Upper lobe of right lung (tissue), 1 donor: ENCODE results near the gene CHIT1. TPM values are rescaled to one million over a fixed set of nuclear protein-coding genes. Genes with fewer than 3 reads are reported as not detected.
"Not testable (repeated sequence)": the region's sequence is repeated elsewhere in the genome, so short reads cannot be mapped to it uniquely, and the experiment has no call there.

Source experiments
- ATAC-seq: fragments of 200-7000 bp; cut with Tn5 transposase; one replicate; pipeline ENCODE4 v1.9.1; 2020; ENCODE audit warnings: mild to moderate bottlenecking, moderate library complexity
- DNase-seq: peaks from one replicate; pipeline ENCODE4 v3.0.0-alpha.2; 2020
- H3K27ac ChIP-seq: fragments of 200-600 bp; one replicate; pipeline ENCODE4 v1.8.0; 2022
- H3K27me3 ChIP-seq: fragments of 200-600 bp; one replicate; pipeline ENCODE4 v1.8.0; 2022; ENCODE audit warnings: mild to moderate bottlenecking
- H3K36me3 ChIP-seq: fragments of 200-600 bp; one replicate; pipeline ENCODE4 v1.8.0; 2022
- H3K4me1 ChIP-seq: fragments of 200-600 bp; one replicate; pipeline ENCODE4 v1.8.0; 2022
- H3K4me3 ChIP-seq: fragments of 200-600 bp; one replicate; pipeline ENCODE4 v1.8.0; 2022; ENCODE audit warnings: mild to moderate bottlenecking
- H3K9me3 ChIP-seq: fragments of 200-600 bp; one replicate; pipeline ENCODE4 v1.8.0; 2022
- CTCF ChIP-seq: fragments of 200-600 bp; IDR thresholded peaks from one replicate; pipeline ENCODE4 v1.8.0; 2022; ENCODE audit warnings: antibody characterized with exemption
- intact Hi-C: fragments of 100-400 bp; cut with DNase I; formaldehyde crosslinking; loops from one replicate; pipeline ENCODE4 v1.11.0; 2022
- total RNA-seq: library from RNA; stranded (reverse); fragmentation: NEBNext Ultra II Directional; extraction: Animal tissue kit (Norgen Biotek cat#: 25700); gene quantifications from one replicate; pipeline ENCODE4 v1.2.1, GENCODE V29; 2021
- donor health status: DM: no; HTN: yes; CAD: no; lungs with severe emphysema.

Gene CHIT1
- total RNA-seq, 1 donor from 2014 or later, result 751 TPM

- DNase-seq, result no peak
- no peak for ATAC-seq
- H3K27me3 ChIP-seq, result no peaks in the 10 kb centered on the region
- no peak overlapping the region for H3K27ac ChIP-seq
- no peaks in the 10 kb centered on the region for H3K36me3 ChIP-seq
- no peak for TF ChIP-seq CTCF
- H3K4me3 ChIP-seq, result no peak overlapping the region
- no peaks in the 10 kb centered on the region for H3K9me3 ChIP-seq
- peaks cover under 1% of the 10 kb centered on the region for H3K4me1 ChIP-seq
- intact Hi-C loops, result no loop called here
Observed at GRCh38 chr1:203263496-203263895, 34.0 kb upstream of the CHIT1 start.

- H3K9me3 ChIP-seq, H3K36me3 ChIP-seq, H3K27ac ChIP-seq, ATAC-seq, intact Hi-C loops, H3K4me1 ChIP-seq, H3K27me3 ChIP-seq, DNase-seq, H3K4me3 ChIP-seq: not testable (repeated sequence)
Observed at GRCh38 chr1:203256636-203257035, 27.2 kb upstream of the CHIT1 start.

GRCh38 chr1:203254782-203255181, 25.3 kb upstream of the CHIT1 start:
- H3K27me3 ChIP-seq, ATAC-seq, H3K36me3 ChIP-seq, H3K27ac ChIP-seq, intact Hi-C loops, H3K4me1 ChIP-seq, H3K9me3 ChIP-seq, H3K4me3 ChIP-seq, DNase-seq: not testable (repeated sequence)

GRCh38 chr1:203252678-203253077, 23.2 kb upstream of the CHIT1 start:
- TF ChIP-seq CTCF, result no peak
- no peak overlapping the region for H3K4me3 ChIP-seq
- H3K9me3 ChIP-seq, result no peaks in the 10 kb centered on the region
- peaks cover 7% of the 10 kb centered on the region for H3K27me3 ChIP-seq
- no peaks in the 10 kb centered on the region for H3K4me1 ChIP-seq
- DNase-seq (no peak), ATAC-seq (no peak)
- intact Hi-C loops, result no loop called here
- no peaks in the 10 kb centered on the region for H3K36me3 ChIP-seq
- no peak overlapping the region for H3K27ac ChIP-seq

- no peaks in the 10 kb centered on the region for H3K36me3 ChIP-seq
Observed at GRCh38 chr1:203251466-203251865, 22.0 kb upstream of the CHIT1 start.

GRCh38 chr1:203250911-203251310, 21.4 kb upstream of the CHIT1 start:
- Histone ChIP-seq H3K27me3 (peaks cover 7% of the 10 kb centered on the region), H3K27ac (no peak overlapping the region), H3K9me3 (no peaks in the 10 kb centered on the region), H3K36me3 (no peaks in the 10 kb centered on the region), H3K4me1 (no peaks in the 10 kb centered on the region), H3K4me3 (no peak overlapping the region)
- DNase-seq (no peak), ATAC-seq (no peak)
- TF ChIP-seq CTCF, result no peak
- intact Hi-C loops, result no loop called here

More at GRCh38 chr1:203251466-203251865, 22.0 kb upstream of the CHIT1 start:
- intact Hi-C loops, result no loop called here
- DNase-seq (no peak), ATAC-seq (no peak)
- Histone ChIP-seq H3K27me3 (peaks cover 7% of the 10 kb centered on the region), H3K4me3 (no peak overlapping the region), H3K27ac (no peak overlapping the region), H3K9me3 (no peaks in the 10 kb centered on the region), H3K4me1 (no peaks in the 10 kb centered on the region)
- no peak for TF ChIP-seq CTCF

- H3K27ac ChIP-seq, result no peak overlapping the region
- no peak for TF ChIP-seq CTCF
- H3K9me3 ChIP-seq, result no peaks in the 10 kb centered on the region
- peaks cover 7% of the 10 kb centered on the region for H3K27me3 ChIP-seq
- intact Hi-C loops, result no loop called here
- DNase-seq, result no peak
- H3K36me3 ChIP-seq, result no peaks in the 10 kb centered on the region
- ATAC-seq, result no peak
- no peaks in the 10 kb centered on the region for H3K4me1 ChIP-seq
- no peak overlapping the region for H3K4me3 ChIP-seq
Observed at GRCh38 chr1:203244776-203245175, 15.3 kb upstream of the CHIT1 start.

GRCh38 chr1:203241708-203242107, 12.2 kb upstream of the CHIT1 start:
- H3K27ac ChIP-seq, intact Hi-C loops, H3K9me3 ChIP-seq, H3K27me3 ChIP-seq, ATAC-seq, H3K4me1 ChIP-seq, H3K36me3 ChIP-seq, DNase-seq, H3K4me3 ChIP-seq: not testable (repeated sequence)
